Measurements from ENCODE around the gene CSF2.

DNA sequence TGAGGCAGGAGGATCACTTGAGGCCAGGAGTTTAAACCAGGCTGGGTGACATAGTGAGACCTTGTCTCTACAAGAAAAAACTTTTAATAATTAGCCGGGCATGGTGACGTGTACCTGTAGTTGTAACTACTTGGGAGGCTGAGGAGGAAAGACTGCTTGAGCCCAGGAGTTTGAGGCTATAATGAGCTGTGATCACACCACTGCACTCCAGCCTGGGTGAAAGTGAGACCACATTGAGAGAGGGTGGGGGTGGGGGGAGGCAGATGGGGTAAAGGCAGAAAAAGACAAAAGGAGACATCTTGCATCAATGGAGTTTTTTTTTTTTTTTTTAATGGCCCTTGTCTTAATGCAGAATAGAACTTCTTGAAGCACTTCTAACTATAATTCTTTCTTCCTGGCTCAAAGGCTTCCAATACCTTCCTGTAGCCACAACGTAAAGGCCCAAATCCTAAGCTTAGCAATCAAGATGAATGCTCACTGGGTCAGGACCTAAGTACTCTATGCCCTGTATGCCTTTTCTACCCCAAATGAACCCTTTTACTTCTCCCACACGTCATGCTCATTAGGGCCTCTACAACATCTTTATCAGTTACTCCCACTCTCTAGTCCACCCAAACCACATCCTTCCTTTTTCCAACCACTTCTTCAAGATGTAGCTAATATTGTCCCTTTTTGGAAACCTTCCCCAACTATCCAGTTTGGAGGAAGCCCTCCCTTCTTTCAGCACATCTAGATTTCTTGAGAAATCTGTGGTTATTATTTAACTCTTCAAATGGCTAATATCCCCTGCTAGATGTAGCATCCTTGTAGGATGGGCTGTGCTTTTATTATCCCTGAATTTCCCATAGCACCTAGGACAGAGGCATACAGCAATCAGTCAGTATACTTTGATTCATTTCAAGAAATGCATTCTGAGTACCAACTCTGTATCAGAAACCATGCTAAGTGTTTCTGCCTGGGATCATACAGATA lies 40.8 kb downstream of the CSF2 start:
- TF ChIP-seq, protein P1, sequence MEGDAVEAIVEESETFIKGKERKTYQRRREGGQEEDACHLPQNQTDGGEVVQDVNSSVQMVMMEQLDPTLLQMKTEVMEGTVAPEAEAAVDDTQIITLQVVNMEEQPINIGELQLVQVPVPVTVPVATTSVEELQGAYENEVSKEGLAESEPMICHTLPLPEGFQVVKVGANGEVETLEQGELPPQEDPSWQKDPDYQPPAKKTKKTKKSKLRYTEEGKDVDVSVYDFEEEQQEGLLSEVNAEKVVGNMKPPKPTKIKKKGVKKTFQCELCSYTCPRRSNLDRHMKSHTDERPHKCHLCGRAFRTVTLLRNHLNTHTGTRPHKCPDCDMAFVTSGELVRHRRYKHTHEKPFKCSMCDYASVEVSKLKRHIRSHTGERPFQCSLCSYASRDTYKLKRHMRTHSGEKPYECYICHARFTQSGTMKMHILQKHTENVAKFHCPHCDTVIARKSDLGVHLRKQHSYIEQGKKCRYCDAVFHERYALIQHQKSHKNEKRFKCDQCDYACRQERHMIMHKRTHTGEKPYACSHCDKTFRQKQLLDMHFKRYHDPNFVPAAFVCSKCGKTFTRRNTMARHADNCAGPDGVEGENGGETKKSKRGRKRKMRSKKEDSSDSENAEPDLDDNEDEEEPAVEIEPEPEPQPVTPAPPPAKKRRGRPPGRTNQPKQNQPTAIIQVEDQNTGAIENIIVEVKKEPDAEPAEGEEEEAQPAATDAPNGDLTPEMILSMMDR (IDR thresholded peaks at IDR 0.05) = no peak
- no peak for TF ChIP-seq EZH2 (IDR thresholded peaks at IDR 0.05; ENCODE audit: borderline replicate concordance, insufficient read depth, low read depth, low read length, poor library complexity, severe bottlenecking)

All from B cell (primary cell).